Ishikawa (cell line): Measurements from ENCODE around the gene RPS6KA2.

Experiments
- CEBPB ChIP-seq: IDR thresholded peaks from 2 replicates; pipeline ENCODE4 v1.6.1; 2012
- CREB1 ChIP-seq: IDR thresholded peaks from 2 replicates; pipeline ENCODE4 v1.6.1; 2012; ENCODE audit warnings: low read depth
- EGR1 ChIP-seq: IDR thresholded peaks from 2 replicates; pipeline ENCODE4 v1.6.1; 2012
- EP300 ChIP-seq: IDR thresholded peaks from 2 replicates; pipeline ENCODE4 v1.6.1; 2012; ENCODE audit warnings: borderline replicate concordance
- FOXM1 ChIP-seq: IDR thresholded peaks from 2 replicates; pipeline ENCODE4 v1.6.1; 2012; ENCODE audit warnings: low read depth, borderline replicate concordance
- NFIC ChIP-seq: IDR thresholded peaks from 2 replicates; pipeline ENCODE4 v1.6.1; 2012
- RAD21 ChIP-seq: IDR thresholded peaks from 2 replicates; pipeline ENCODE4 v1.6.1; 2012; ENCODE audit warnings: low read depth
- REST ChIP-seq: IDR thresholded peaks from 2 replicates; pipeline ENCODE4 v1.6.1; 2012; ENCODE audit warnings: low read depth, mild to moderate bottlenecking
- TAF1 ChIP-seq: IDR thresholded peaks from 2 replicates; pipeline ENCODE4 v1.6.1; 2012; ENCODE audit warnings: low read depth, mild to moderate bottlenecking
- TCF12 ChIP-seq: IDR thresholded peaks from 2 replicates; pipeline ENCODE4 v1.6.1; 2012; ENCODE audit warnings: low read depth
- TEAD4 ChIP-seq: IDR thresholded peaks from 2 replicates; pipeline ENCODE4 v1.6.1; 2012
- USF1 ChIP-seq: IDR thresholded peaks from 2 replicates; pipeline ENCODE4 v1.6.1; 2012
- YY1 ChIP-seq: IDR thresholded peaks from 2 replicates; pipeline ENCODE4 v1.6.1; 2012; ENCODE audit warnings: low read depth
- ZBTB7A ChIP-seq: IDR thresholded peaks from 2 replicates; pipeline ENCODE4 v1.6.1; 2012; ENCODE audit warnings: low read depth
- TF ChIP-seq, protein P1 (sequence below): IDR thresholded peaks from 2 replicates; pipeline ENCODE4 v1.6.1; 2012

Gene RPS6KA2

DNA sequence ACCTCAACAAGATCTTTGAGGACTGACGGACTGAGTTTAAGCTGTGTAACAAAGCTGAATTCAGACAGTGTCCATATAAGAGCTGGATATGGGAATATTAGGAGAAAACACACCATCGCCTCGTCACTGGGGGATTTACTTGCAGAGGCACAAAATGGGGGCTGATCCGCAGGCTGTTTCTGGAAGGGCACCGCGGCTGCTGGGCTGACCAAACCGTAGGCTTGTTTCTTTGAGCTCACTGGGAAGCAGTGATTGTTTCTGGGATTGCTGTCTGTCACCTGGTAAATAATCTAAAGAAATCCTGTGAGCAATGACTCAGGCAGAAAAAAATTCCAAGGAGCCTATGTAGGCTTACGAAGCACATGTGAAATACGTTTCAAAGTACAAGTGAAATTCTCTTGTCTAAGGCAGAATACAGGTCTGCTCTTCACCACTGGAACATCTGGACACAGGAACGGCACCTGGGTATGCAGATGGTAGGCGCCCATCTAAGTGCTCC is 180.4 kb downstream of the RPS6KA2 start:
- TF ChIP-seq EGR1 (no peak), ZBTB7A (no peak), TEAD4 (no peak), RAD21 (no peak), YY1 (no peak), TAF1 (no peak), EP300 (no peak), REST (no peak), USF1 (no peak)
- TF ChIP-seq, protein P1, sequence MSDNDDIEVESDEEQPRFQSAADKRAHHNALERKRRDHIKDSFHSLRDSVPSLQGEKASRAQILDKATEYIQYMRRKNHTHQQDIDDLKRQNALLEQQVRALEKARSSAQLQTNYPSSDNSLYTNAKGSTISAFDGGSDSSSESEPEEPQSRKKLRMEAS: no peak

DNA sequence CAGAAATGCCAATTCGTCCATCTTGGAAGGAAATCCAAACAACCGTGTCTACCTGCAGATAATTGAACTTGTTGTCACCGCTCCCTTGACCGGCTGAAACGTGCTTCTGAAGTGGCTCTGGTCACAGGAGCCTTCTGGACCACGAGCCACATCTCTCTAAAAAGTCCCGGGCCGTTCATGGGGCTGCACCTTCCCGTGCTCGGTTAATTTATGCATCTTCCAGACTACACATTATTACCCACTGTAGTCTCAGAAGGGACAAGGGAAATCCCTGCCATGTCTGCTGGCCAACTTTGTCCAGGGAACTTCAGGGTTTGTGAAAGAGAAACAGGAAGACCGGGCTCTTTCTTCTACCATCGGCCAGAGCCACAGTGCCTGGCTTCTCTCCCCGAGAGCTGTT is 180.9 kb downstream of the RPS6KA2 start:
- TF ChIP-seq EGR1 (no peak), ZBTB7A (no peak)

- TF ChIP-seq REST (no peak), CEBPB (no peak), USF1 (no peak), EP300 (no peak), YY1 (no peak), CREB1 (no peak), NFIC (no peak), TEAD4 (no peak), TAF1 (no peak), RAD21 (no peak), EGR1 (no peak), ZBTB7A (no peak), FOXM1 (no peak), TCF12 (no peak)
- TF ChIP-seq, protein P1: no peak
Observed at GRCh38 chr6:166444446-166444845, 182.6 kb downstream of the RPS6KA2 start.

DNA sequence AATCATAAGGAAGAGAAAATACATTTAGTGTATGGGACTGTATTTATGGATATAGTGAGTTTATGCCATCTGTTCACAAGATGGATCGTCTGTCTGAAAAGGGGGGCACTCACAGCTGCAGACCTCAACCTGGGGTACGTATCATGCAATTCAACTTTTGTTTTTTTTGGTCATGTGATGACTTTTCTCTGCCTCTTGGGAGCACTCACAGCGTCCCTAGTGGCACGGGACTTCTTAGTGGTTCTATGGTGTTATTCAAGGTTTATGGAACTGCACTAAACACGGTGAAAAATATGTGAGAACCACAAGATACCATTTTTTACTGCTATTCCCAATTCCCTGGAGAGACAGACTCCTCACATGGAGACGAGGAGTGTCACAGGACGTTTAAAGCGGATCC is 183.9 kb downstream of the RPS6KA2 start:
- no peak for TF ChIP-seq RAD21
- TF ChIP-seq CREB1: no peak
- no peak for TF ChIP-seq CEBPB
- no peak for TF ChIP-seq YY1
- TF ChIP-seq TCF12: no peak
- no peak for TF ChIP-seq ZBTB7A
- TF ChIP-seq REST: no peak
- TF ChIP-seq NFIC: no peak
- TF ChIP-seq EP300: no peak
- TF ChIP-seq, protein P1: no peak
- no peak for TF ChIP-seq TAF1
- TF ChIP-seq FOXM1: no peak
- TF ChIP-seq USF1: no peak
- TF ChIP-seq TEAD4: no peak
